CD14-positive monocyte (primary cell): Measurements from ENCODE around the gene RNGTT. TPM values are rescaled to one million over a fixed set of nuclear protein-coding genes. Genes with fewer than 3 reads are reported as not detected.

Source experiments
- DNase-seq, 3 donors: peaks; one replicate each; pipeline ENCODE4 v3.0.0-alpha.2; 2011 to 2022
- H2AFZ ChIP-seq: 2 replicates; pipeline ENCODE4 v1.6.0; 2012; ENCODE audit warnings: mild to moderate bottlenecking, low read depth, low read length, inconsistent platforms; ENCODE audit not compliant: insufficient read depth, poor library complexity, severe bottlenecking
- H3K27ac ChIP-seq, 2 donors: 1 replicate in 1 of 2; 2 replicates in 1 of 2; pipeline ENCODE4 v1.5.1; 2012 to 2013; ENCODE audit warnings: low read length in 2 of 2, control low read depth in 1 of 2, inconsistent platforms in 1 of 2, low read depth in 1 of 2, mild to moderate bottlenecking in 1 of 2
- H3K27me3 ChIP-seq, 2 donors: one replicate each; pipeline versions ENCODE4 v1.6.0 to v1.6.1; 2011 to 2013; ENCODE audit warnings: low read length in 2 of 2; ENCODE audit not compliant: control insufficient read depth in 2 of 2, insufficient read depth in 2 of 2
- H3K36me3 ChIP-seq, 2 donors: replicated peaks in 1 of 2; 1 replicate in 1 of 2; 2 replicates in 1 of 2; pipeline versions ENCODE4 v1.5.1 to v1.6.1; 2012 to 2013; ENCODE audit warnings: low read length in 2 of 2, control low read depth in 1 of 2, inconsistent platforms in 1 of 2, mild to moderate bottlenecking in 1 of 2; ENCODE audit not compliant: insufficient read depth in 2 of 2, control insufficient read depth in 1 of 2
- H3K4me1 ChIP-seq, 2 donors: 1 replicate in 1 of 2; 2 replicates in 1 of 2; pipeline versions ENCODE4 v1.5.1 to v1.6.1; 2012 to 2013; ENCODE audit warnings: low read length in 2 of 2, control low read depth in 1 of 2, inconsistent platforms in 1 of 2, mild to moderate bottlenecking in 1 of 2, moderate library complexity in 1 of 2; ENCODE audit not compliant: insufficient read depth in 2 of 2, control insufficient read depth in 1 of 2
- H3K4me2 ChIP-seq: replicated peaks from 2 replicates; pipeline ENCODE3; 2012; ENCODE audit warnings: low read length, moderate library complexity, mild to moderate bottlenecking; ENCODE audit not compliant: poor library complexity, severe bottlenecking; ENCODE audit errors: extremely low read depth
- H3K4me3 ChIP-seq, 3 experiments: fragments of 200-600 bp in 1 of 3; sonication (generic) in 1 of 3; replicated peaks in 1 of 3; 1 replicate in 2 of 3; 2 replicates in 1 of 3; pipeline ENCODE4 v1.5.1; 2011 to 2013; ENCODE audit warnings: low read length in 3 of 3, mild to moderate bottlenecking in 3 of 3, control low read depth in 2 of 3, low read depth in 2 of 3, inconsistent platforms in 1 of 3, moderate library complexity in 1 of 3
- H3K79me2 ChIP-seq: 2 replicates; pipeline ENCODE4 v1.6.0; 2012; ENCODE audit warnings: mild to moderate bottlenecking, control low read depth, inconsistent platforms, low read length, moderate library complexity; ENCODE audit not compliant: insufficient read depth
- H3K9ac ChIP-seq: 2 replicates; pipeline ENCODE4 v1.6.0; 2017; ENCODE audit warnings: low read length, mild to moderate bottlenecking; ENCODE audit not compliant: insufficient read depth, poor library complexity, severe bottlenecking
- H3K9me3 ChIP-seq, 2 donors: replicated peaks in 1 of 2; 1 replicate in 1 of 2; 2 replicates in 1 of 2; pipeline versions ENCODE4 v1.5.1 to v1.6.1; 2012 to 2013; ENCODE audit warnings: low read length in 2 of 2, control low read depth in 1 of 2; ENCODE audit not compliant: control insufficient read depth in 1 of 2, insufficient read depth in 1 of 2
- H4K20me1 ChIP-seq: 2 replicates; pipeline ENCODE4 v1.6.0; 2012; ENCODE audit warnings: mild to moderate bottlenecking, low read length, control low read depth, moderate library complexity; ENCODE audit not compliant: insufficient read depth
- H3K27ac Mint-ChIP-seq, 7 donors: one replicate each; pipeline ENCODE4 v1.8.0; 2020; ENCODE audit warnings: mild to moderate bottlenecking in 7 of 7, mixed read lengths in 7 of 7, moderate library complexity in 6 of 7, inconsistent platforms in 2 of 7
- H3K27me3 Mint-ChIP-seq, 3 donors: one replicate each; pipeline ENCODE4 v1.8.0; 2021 to 2022; ENCODE audit warnings: low read depth in 3 of 3, mild to moderate bottlenecking in 3 of 3, mixed read lengths in 3 of 3, moderate library complexity in 3 of 3, inconsistent platforms in 1 of 3
- H3K36me3 Mint-ChIP-seq, 2 donors: one replicate each; pipeline ENCODE4 v1.8.0; 2020; ENCODE audit warnings: mixed read lengths in 2 of 2, inconsistent platforms in 1 of 2, mild to moderate bottlenecking in 1 of 2
- H3K4me1 Mint-ChIP-seq: one replicate; pipeline ENCODE4 v1.8.0; 2020; ENCODE audit warnings: mild to moderate bottlenecking, mixed read lengths
- H3K4me3 Mint-ChIP-seq, 2 donors: one replicate each; pipeline ENCODE4 v1.8.0; 2020; ENCODE audit warnings: mild to moderate bottlenecking in 2 of 2, mixed read lengths in 2 of 2, moderate library complexity in 1 of 2
- H3K9me3 Mint-ChIP-seq, 7 donors: one replicate each; pipeline ENCODE4 v1.8.0; 2020 to 2022; ENCODE audit warnings: mixed read lengths in 7 of 7, mild to moderate bottlenecking in 6 of 7, moderate library complexity in 6 of 7, inconsistent platforms in 2 of 7
- WGBS: methylation state at CpG from one replicate; pipeline ENCODE4 v1.1.5; 2013; ENCODE audit warnings: missing lambda C conversion rate; ENCODE audit not compliant: insufficient coverage; 5-methylcytosine and 5-hydroxymethylcytosine counted together
- intact Hi-C, 2 donors: fragments of 100-400 bp; cut with micrococcal nuclease; formaldehyde crosslinking; loops; one replicate each; pipeline versions ENCODE4 v1.15.0 to v1.15.1; 2023
- polyA plus RNA-seq, 3 donors: library from polyadenylated mRNA; depleted of rRNA in 1 of 3; unstranded in 2 of 3; stranded (reverse) in 1 of 3; fragments of 300-500 nt in 2 of 3; fragments of >200 nt in 1 of 3; fragmentation: Illumina TruSeq in 2 of 3; gene quantifications; 1 replicate in 2 of 3; 2 replicates in 1 of 3; pipeline ENCODE4 v1.2.3, GENCODE V29; 2012 to 2021
- TF ChIP-seq, protein P1 (sequence below): fragments of 200-600 bp; IDR thresholded peaks from one replicate; pipeline ENCODE4 v1.8.0; 2022; ENCODE audit warnings: antibody characterized with exemption, mild to moderate bottlenecking

The RNGTT gene
- polyA plus RNA-seq, 3 donors, result 2.3 to 8.6 (median 5.8) TPM

DNA sequence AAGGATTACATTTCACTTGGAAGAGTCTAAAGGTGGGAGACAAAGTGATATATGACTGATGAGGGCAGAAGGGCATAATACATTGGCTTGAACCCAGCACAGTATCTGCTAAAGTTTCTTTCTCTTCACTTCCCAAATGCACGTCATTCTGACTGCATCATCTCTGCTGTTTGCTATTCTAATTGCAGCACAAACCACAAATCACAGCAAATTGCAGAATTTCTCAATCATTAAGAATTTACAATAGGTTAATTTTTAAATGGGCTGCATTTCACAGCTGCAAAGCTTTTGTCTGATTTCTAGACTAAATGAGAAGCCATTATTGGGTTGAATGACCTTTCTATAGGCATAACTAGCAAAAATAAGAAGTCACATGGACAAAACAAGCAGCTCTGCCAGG is 337.0 kb downstream of the RNGTT start:
- TF ChIP-seq, protein P1, sequence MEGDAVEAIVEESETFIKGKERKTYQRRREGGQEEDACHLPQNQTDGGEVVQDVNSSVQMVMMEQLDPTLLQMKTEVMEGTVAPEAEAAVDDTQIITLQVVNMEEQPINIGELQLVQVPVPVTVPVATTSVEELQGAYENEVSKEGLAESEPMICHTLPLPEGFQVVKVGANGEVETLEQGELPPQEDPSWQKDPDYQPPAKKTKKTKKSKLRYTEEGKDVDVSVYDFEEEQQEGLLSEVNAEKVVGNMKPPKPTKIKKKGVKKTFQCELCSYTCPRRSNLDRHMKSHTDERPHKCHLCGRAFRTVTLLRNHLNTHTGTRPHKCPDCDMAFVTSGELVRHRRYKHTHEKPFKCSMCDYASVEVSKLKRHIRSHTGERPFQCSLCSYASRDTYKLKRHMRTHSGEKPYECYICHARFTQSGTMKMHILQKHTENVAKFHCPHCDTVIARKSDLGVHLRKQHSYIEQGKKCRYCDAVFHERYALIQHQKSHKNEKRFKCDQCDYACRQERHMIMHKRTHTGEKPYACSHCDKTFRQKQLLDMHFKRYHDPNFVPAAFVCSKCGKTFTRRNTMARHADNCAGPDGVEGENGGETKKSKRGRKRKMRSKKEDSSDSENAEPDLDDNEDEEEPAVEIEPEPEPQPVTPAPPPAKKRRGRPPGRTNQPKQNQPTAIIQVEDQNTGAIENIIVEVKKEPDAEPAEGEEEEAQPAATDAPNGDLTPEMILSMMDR, result no peak
- Histone ChIP-seq H3K9ac (no peak overlapping the region), H3K27ac (no peak overlapping the region), H4K20me1 (no peaks in the 10 kb centered on the region), H3K4me2 (no peak overlapping the region), H2AFZ (no peak overlapping the region), H3K4me1 (no peaks in the 10 kb centered on the region), H3K36me3 (peaks cover 0 to 4% of the 10 kb centered on the region in 2 donors), H3K79me2 (no peaks in the 10 kb centered on the region), H3K27me3 (no peaks in the 10 kb centered on the region), H3K9me3 (no peaks in the 10 kb centered on the region), H3K4me3 (no peak overlapping the region)
- WGBS, result no CpG with 5 or more reads among the region's 1 CpG
- peaks cover 0 to 7% (median 0%) of the 10 kb centered on the region in 7 donors for H3K9me3 Mint-ChIP-seq
- intact Hi-C loops, result no loop called here
- H3K36me3 Mint-ChIP-seq, result peaks cover 6 to 11% of the 10 kb centered on the region in 2 donors
- H3K4me1 Mint-ChIP-seq, result no peaks in the 10 kb centered on the region
- no peak overlapping the region for H3K4me3 Mint-ChIP-seq
- no peak for DNase-seq
- H3K27ac Mint-ChIP-seq, result no peak overlapping the region
- peaks cover 0 to 2% (median 0%) of the 10 kb centered on the region in 3 donors for H3K27me3 Mint-ChIP-seq

DNA sequence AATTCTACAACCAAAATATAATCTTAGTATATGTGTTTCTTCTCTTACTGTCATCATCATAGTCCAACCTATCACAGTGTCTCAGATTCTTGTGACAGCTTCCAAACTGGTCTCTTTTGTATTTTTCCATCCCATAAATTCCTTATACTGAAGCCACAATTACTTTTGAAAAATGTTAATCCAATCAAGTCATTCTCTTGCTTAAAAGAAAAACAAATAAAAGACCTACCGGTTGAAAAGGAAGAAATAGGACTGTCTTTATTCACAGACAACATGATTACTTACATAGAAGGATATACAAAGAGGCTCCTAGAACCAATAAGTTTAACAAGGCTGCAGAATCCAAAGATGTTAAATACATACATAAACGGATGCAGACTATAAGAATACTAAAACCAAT is 339.9 kb downstream of the RNGTT start:
- WGBS, result no CpG with 5 or more reads among the region's 2 CpGs
- Histone ChIP-seq H3K36me3 (peaks cover 0 to 4% of the 10 kb centered on the region in 2 donors), H3K4me2 (no peak overlapping the region), H3K4me1 (no peaks in the 10 kb centered on the region), H3K27me3 (no peaks in the 10 kb centered on the region), H3K4me3 (no peak overlapping the region), H3K27ac (no peak overlapping the region), H4K20me1 (no peaks in the 10 kb centered on the region), H2AFZ (no peak overlapping the region), H3K9me3 (no peaks in the 10 kb centered on the region), H3K9ac (no peak overlapping the region), H3K79me2 (no peaks in the 10 kb centered on the region)
- Mint-ChIP-seq H3K27me3 (no peaks in the 10 kb centered on the region), H3K4me3 (no peak overlapping the region), H3K36me3 (peaks cover 5 to 11% of the 10 kb centered on the region in 2 donors), H3K27ac (no peak overlapping the region), H3K9me3 (peaks cover 0 to 7% (median 1%) of the 10 kb centered on the region in 7 donors), H3K4me1 (no peaks in the 10 kb centered on the region)
- no peak for DNase-seq
- intact Hi-C loops, result no loop called here
- TF ChIP-seq, protein P1, result no peak
